Effector memory CD4-positive, alpha-beta T cell (primary cell): ENCODE data around the gene CPB1.

ENCODE experiments used
- DNase-seq, 3 donors: peaks; one replicate each; pipeline ENCODE4 v3.0.0-alpha.2; 2020
- H3K27ac ChIP-seq: 2 replicates; pipeline ENCODE4 v1.7.0; 2013; ENCODE audit warnings: mild to moderate bottlenecking, low read length, moderate library complexity; ENCODE audit not compliant: insufficient read depth, poor library complexity, severe bottlenecking
- H3K27me3 ChIP-seq: replicated peaks from 2 replicates; pipeline ENCODE4 v1.7.0; 2013; ENCODE audit warnings: mild to moderate bottlenecking, low read length; ENCODE audit not compliant: insufficient read depth, control insufficient read depth, poor library complexity, severe bottlenecking
- H3K36me3 ChIP-seq: 2 replicates; pipeline ENCODE4 v1.7.0; 2013; ENCODE audit warnings: mild to moderate bottlenecking, low read length, moderate library complexity; ENCODE audit not compliant: control insufficient read depth, insufficient read depth
- H3K4me1 ChIP-seq: 2 replicates; pipeline ENCODE4 v1.7.0; 2013; ENCODE audit warnings: low read length, mild to moderate bottlenecking; ENCODE audit not compliant: control insufficient read depth, insufficient read depth, poor library complexity, severe bottlenecking
- H3K4me3 ChIP-seq: 2 replicates; pipeline ENCODE4 v1.7.0; 2013; ENCODE audit warnings: low read length, low read depth, mild to moderate bottlenecking; ENCODE audit not compliant: insufficient read depth, poor library complexity, severe bottlenecking
- H3K9me3 ChIP-seq: 2 replicates; pipeline ENCODE4 v1.7.0; 2013; ENCODE audit warnings: mild to moderate bottlenecking, low read length, moderate library complexity; ENCODE audit not compliant: control insufficient read depth

The CPB1 gene

DNA sequence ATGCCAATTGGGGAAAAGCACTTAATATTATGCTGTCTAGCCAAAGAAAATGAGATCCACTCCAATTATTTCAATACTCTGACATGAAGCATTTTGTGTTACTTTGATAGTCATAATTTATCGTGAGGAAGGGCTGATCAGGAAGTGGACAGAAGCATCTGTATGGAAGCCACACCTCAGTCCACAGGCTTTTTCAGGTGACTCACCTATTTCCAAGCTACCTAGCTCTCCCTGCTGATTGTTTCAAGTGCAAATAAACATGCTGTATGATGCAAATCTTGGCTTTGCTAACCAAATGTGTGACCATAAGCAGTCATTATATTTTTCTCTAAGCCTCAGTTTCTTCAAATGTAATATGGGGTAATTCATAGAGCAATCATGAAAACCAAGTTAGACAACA is 30.8 kb upstream of the CPB1 start:
- H3K4me3 ChIP-seq: no peak overlapping the region

DNA sequence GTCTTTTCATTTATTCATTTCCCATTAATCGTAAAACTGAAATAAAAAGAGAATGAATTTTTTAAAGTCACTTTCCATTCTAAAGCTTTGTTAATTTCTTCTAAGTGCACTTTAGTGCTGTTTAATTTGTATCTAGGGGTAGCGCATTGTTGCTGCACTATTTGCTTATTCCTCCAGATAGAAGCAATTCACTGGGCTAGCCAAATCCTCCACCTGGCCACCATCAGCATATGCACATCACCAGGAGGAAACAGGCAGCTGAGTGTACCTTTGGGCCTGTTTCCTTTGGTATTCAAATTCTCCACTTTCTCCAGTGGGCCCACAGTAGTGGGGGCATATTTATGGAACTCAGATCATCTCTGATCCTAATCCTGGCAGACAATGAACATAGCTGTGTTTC is 29.8 kb upstream of the CPB1 start:
- H3K4me1 ChIP-seq: no peaks in the 10 kb centered on the region
- DNase-seq: no peak
- no peak overlapping the region for H3K27ac ChIP-seq
- no peaks in the 10 kb centered on the region for H3K9me3 ChIP-seq
- H3K27me3 ChIP-seq: no peaks in the 10 kb centered on the region
- H3K4me3 ChIP-seq: no peak overlapping the region
- no peaks in the 10 kb centered on the region for H3K36me3 ChIP-seq

More for the DNA sequence above, 30.8 kb upstream of the CPB1 start:
- no peaks in the 10 kb centered on the region for H3K9me3 ChIP-seq
- H3K27me3 ChIP-seq: no peaks in the 10 kb centered on the region
- no peaks in the 10 kb centered on the region for H3K4me1 ChIP-seq
- DNase-seq: no peak
- no peak overlapping the region for H3K27ac ChIP-seq
- no peaks in the 10 kb centered on the region for H3K36me3 ChIP-seq

DNA sequence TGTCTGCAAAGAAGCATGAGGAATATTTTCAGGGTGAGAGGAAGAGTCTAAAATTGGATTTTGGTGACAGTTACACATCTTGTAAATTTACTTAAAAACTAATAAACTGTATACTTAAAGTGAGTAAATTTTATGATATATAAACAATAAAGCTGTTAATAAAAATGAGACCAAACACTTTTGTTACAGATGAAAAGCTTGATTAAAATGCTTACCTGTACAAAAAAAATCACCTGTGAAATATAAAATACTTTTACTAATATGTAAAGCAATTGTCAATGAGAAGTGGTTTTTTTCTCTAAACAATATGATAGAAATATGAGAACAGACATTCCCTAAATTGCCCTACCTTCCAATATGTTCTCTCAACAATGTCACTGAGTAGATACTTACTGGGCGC is 27.2 kb upstream of the CPB1 start:
- Histone ChIP-seq H3K4me1 (no peaks in the 10 kb centered on the region), H3K9me3 (no peaks in the 10 kb centered on the region), H3K4me3 (no peak overlapping the region), H3K27me3 (no peaks in the 10 kb centered on the region), H3K36me3 (no peaks in the 10 kb centered on the region), H3K27ac (no peak overlapping the region)
- DNase-seq: no peak

DNA sequence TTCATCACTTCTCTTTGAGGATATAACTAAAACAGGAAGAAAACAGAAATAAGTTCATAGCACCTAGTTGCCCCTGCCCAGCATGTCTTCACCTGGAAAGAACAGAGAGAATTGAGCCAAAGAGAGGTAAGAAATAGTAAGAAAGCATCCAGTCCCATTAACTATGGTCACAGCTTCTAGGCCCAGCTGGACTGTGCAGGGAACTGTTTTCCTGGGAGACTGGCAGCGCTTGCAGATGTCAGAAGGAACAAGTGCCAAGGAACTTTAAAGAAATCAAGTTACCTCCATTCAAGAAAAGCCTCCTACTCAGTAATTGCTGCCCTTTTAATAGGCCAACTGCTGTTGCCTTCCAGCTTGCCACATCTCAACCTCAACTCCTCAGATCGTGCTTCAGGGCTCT is 17.8 kb upstream of the CPB1 start:
- no peaks in the 10 kb centered on the region for H3K4me1 ChIP-seq
- no peak for DNase-seq
- no peaks in the 10 kb centered on the region for H3K27me3 ChIP-seq
- H3K36me3 ChIP-seq: no peaks in the 10 kb centered on the region
- H3K27ac ChIP-seq: no peak overlapping the region
- H3K4me3 ChIP-seq: no peak overlapping the region
- H3K9me3 ChIP-seq: no peaks in the 10 kb centered on the region

DNA sequence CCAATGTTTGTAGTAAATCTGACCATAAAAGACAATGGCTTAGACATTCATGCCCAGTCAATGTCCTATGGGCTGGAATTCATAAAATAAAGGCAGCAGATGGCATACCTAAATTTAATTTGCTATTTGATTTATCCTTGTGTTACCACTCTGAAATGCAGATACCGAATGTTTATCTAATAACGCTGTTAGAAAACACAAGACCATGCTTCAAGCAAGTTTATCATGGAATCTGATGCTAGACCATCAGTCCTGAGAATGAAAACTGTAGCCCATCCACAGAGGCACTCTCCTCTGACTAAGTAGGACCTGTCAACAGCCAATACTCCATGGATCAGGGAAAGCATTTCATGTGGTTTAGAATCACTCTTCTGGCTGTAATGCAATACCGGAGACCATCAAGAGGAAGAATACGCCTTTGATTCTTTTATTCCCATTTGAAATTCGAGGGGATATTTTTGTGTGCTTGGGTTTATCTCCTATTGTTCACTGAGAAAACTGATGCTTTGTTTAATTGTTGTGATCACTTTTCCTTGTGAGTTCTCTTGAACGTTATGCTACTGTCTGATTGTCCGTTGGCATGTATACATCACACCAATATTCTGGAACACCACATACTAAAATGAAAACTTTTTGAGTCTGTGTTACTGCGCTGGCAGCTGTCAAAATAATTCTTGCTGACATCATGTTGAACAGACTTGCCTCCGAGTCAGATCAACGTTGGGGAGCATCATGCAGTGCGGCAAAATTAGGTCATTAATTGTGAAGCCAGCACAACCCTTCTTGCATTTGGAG is 12.1 kb upstream of the CPB1 start:
- Histone ChIP-seq H3K4me1 (no peaks in the 10 kb centered on the region), H3K36me3 (no peaks in the 10 kb centered on the region), H3K4me3 (no peak overlapping the region), H3K9me3 (no peaks in the 10 kb centered on the region), H3K27me3 (no peaks in the 10 kb centered on the region), H3K27ac (no peak overlapping the region)
- DNase-seq: no peak

DNA sequence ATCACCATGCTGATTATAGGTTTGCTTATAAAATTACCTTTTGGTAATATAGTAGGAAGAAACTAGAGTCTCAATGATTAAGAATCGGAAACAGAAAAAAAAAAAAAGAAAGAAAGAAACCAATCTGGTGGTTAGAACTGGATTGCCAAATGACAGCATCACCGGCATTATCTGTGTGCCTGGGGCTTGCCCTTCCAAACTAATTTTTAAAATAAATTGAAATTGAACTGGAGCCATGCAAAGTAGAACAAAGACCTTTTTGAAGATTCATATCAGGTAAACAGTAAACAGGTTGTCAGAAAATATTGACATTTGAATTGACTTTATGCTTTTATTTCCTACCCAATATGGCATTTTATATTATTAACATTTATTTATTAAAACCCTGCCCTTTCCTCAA is 11.2 kb upstream of the CPB1 start:
- no peaks in the 10 kb centered on the region for H3K4me1 ChIP-seq
- H3K9me3 ChIP-seq: no peaks in the 10 kb centered on the region
- H3K27ac ChIP-seq: no peak overlapping the region
- no peaks in the 10 kb centered on the region for H3K27me3 ChIP-seq
- no peaks in the 10 kb centered on the region for H3K36me3 ChIP-seq
- DNase-seq: no peak
- H3K4me3 ChIP-seq: no peak overlapping the region

DNA sequence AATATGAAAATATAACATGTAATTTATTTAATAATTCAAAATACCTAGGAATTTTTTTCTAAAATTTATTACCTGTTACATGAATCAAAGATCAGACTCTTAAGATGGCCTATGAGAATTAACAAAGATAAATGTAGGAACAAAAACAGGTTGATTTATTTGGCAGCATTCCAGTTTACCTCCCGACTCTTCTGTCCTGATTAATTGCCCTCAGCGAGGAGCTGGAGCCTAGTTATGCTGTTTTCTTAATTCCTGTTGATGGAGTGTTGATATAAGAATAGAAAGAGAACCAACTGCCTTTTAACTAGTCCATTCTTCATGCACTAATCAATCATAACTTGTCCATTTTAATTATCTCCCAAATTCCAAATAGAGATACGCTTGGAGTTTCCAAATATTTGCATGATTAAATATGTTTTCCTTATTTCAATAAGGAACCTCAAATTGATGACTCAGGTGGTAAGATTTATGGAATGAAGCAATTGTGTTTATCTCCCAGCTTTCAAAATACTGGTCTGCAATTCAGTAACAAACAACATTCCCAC is 10.6 kb upstream of the CPB1 start:
- H3K27me3 ChIP-seq: no peaks in the 10 kb centered on the region
- no peak for DNase-seq
- H3K36me3 ChIP-seq: no peaks in the 10 kb centered on the region
- H3K4me3 ChIP-seq: no peak overlapping the region
- H3K9me3 ChIP-seq: no peaks in the 10 kb centered on the region
- no peak overlapping the region for H3K27ac ChIP-seq
- no peaks in the 10 kb centered on the region for H3K4me1 ChIP-seq

DNA sequence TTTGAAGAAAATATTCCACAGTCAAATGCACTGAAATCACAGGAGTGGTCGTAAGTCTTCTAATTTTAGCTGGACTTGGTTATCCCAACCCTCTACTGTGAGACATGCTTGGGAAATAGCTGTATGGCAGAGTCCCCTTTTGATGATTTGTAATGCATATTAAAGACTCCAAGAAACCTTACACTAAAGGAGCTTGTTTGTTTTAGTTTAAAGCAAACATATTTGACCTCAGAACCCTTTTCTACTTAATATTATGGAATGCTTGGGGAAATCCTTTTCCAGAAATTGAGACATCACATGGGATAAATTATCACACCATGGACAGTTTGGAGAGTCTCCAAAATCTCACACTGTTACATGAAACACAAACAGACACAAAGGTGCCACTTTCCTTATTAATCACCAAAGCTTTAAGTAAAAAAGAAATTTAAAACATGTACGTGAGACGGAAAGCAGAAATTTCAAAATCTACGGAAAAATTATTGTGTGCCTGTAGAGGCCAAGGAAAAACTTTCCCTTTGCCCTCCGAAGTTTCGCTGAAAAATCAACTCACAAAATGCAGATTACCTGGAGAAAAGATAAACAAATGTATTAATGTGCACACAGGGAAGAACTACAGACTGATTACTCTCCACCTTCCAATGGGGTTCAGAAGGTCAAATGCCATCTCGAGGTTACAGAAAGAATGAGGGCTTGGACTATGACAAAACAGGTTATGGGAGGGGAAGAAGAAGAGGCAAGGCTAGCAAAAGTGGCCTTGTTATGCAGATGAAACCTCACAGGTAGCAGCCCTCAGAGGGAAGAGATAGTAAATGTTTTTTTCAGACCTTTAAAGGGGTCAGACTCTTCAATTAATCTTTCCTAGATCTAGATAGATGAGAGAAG is 7.0 kb upstream of the CPB1 start:
- no peak for DNase-seq
- Histone ChIP-seq H3K27ac (no peak overlapping the region), H3K36me3 (no peaks in the 10 kb centered on the region), H3K9me3 (no peaks in the 10 kb centered on the region), H3K4me3 (no peak overlapping the region), H3K4me1 (no peaks in the 10 kb centered on the region), H3K27me3 (no peaks in the 10 kb centered on the region)

DNA sequence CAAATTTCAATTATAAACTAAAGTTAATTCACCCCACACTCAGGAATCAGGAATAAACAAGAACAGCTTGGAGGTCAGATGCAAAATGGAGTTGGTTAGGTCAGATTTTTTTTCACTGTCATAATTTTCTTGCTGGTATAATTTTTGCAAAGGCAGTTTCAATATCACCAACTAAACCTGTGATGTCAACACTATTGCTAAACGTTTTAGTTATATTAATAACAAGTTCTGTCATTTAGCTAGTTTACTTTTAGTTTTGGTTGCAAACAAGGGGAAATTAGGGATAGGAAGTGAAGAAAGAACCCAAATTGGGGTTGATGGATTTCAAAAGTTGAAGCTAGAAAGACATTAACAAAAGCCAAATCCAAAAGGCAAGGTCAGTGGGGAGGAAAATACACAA is 4.6 kb upstream of the CPB1 start:
- no peaks in the 10 kb centered on the region for H3K27me3 ChIP-seq
- H3K9me3 ChIP-seq: no peaks in the 10 kb centered on the region
- no peak overlapping the region for H3K4me3 ChIP-seq
- no peak for DNase-seq
- H3K36me3 ChIP-seq: no peaks in the 10 kb centered on the region
- no peak overlapping the region for H3K27ac ChIP-seq
- no peaks in the 10 kb centered on the region for H3K4me1 ChIP-seq

DNA sequence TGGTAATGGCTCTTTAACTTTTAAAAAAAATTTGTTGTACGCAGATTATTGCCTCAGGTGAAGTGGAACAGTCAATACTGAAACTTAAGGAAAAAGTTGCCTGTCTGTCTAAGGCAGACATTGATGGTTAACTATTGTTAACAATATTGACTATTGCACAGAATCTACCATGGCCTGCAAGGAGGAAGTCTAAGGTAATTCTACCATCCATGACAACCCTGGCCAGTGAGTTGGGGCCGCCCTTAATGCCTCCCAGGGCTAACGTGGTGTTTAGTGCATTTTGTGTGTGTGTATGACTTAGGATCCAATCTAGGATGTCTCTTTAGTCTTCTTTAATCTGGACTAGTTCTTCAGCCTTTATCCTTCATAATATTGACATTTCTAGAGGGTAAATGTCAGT is 2.1 kb upstream of the CPB1 start:
- Histone ChIP-seq H3K36me3 (no peaks in the 10 kb centered on the region), H3K9me3 (no peaks in the 10 kb centered on the region), H3K4me3 (no peak overlapping the region), H3K27ac (no peak overlapping the region), H3K27me3 (no peaks in the 10 kb centered on the region), H3K4me1 (no peaks in the 10 kb centered on the region)
- no peak for DNase-seq
